NCI-H774 (cell line): ENCODE results near the gene RPL23.

Source experiments
- DNase-seq: peaks from one replicate; lab custom pipeline; 2025; lab: John Stamatoyannopoulos, UW

RPL23 gene

GRCh38 chr17:38883592-38884526 lies 30.3 kb upstream of the RPL23 start:
- DNase-seq: no peak

DNA sequence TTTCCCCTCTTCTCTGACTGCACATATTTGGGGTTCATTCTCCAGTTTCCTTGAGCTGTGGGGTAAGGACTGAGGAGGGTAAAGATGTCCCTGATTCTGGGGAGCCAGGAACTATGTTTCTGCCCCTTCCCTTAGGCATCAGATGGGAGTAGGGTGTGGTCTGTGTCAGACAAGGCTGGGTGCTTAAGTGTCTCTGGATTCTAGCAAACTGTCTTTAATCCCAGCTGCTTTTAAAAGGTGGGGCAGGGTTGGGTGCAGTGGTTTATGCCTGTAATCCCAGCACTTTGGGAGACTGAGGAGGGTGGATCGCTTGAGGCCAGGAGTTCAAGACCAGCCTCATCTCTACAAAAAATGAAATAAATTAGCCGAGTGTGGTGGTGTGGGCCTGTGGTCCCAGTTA lies 29.3 kb upstream of the RPL23 start:
- no peak for DNase-seq

DNA sequence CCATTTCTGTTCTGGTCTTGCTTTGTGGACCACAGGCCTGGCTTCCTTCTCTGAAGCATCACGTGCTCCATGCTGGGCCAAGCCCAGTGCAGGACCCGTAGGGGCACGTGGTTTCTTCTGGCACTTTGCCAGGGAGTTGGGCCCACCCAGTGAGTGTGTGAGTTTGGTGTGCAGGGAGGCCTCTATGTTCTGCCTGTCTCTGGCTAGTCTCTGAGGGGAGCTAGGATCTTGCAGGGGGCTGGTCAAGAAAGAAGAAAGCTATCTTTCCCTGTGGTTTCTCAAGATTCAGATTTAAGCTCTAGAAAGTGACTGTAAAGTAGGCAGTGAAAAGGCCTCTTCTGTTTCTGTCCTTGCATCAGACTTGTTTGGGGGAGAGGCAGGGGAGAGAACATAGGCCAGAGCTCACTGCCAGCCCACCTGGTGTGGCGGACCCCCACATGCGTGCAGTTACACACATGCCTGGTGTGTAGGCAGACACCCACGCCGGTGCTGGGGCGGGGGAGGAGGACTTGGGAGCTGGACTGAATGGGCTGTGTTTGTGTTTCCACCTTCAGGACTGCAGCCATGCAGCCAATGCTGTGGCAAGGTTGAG lies 28.2 kb upstream of the RPL23 start:
- DNase-seq: no peak

DNA sequence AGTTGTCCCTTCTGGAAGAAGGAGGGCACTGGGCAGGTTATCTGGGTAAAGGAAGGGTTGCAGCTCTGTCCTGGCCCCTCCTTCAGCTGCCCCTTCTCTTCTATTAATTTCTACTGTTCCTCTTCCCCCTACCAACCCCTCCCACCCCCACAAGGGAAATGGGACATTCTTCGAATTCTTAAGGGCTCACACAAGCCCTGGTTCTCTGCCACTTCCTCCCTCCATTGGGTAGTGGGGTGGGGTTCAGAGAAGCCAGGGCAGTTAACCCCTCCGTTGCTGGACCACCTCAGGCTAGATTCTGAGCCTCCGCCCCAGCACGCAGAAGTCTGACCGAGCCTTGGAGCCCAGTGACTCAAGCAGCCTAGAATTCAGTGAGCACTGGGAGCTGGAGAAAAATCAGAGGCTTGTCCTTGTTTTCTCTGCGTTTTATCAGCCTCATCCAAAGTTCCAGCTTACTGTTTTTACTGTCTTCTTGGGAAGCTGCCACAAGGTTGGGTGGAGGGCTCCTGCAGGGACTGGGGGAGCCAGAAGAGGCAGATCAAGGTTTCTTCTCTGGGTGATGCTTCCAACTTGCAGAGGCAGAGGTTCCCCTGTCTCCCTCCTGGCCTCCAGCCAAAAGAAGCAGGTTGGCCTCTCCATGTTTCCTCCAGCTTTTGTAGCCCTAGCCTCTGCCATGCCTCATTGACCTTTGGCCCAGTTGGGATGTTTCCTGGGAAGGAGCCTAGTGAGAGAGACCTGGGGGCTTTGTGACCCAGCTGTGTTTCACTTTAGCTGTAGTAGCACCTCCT lies 26.6 kb upstream of the RPL23 start:
- no peak for DNase-seq

GRCh38 chr17:38877130-38877851 lies 23.8 kb upstream of the RPL23 start:
- DNase-seq: no peak

DNA sequence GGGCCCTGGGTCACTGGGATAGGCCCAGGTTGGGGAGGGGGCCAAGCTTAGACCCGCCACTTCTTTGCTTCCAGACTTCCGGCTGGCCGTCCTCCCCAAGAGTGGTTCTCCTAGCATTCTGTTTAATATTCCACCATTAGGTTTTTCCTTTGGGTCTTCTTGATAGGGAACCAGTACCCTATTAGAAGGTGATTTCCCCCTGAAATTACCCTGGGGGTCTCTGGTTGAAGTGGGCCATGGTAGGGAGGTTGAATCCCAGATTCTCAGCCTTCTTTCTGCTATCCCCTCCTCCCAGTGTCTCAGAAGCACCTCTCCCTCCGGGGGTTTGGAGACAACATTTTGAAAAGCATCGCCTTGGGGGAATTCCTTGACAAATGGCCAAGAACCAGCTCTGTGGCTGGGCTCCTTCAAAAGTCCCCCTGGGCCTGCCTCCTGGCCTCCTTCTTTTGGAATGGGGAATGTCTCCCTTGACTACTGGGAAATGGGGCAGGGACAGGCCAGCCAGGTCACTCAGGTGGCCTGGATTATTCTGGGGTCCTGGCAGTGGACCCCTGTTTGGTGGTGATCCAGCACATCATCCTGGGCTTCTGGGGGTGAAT lies 22.1 kb upstream of the RPL23 start:
- DNase-seq: no peak

GRCh38 chr17:38874505-38875400 lies 21.2 kb upstream of the RPL23 start:
- DNase-seq: no peak

DNA sequence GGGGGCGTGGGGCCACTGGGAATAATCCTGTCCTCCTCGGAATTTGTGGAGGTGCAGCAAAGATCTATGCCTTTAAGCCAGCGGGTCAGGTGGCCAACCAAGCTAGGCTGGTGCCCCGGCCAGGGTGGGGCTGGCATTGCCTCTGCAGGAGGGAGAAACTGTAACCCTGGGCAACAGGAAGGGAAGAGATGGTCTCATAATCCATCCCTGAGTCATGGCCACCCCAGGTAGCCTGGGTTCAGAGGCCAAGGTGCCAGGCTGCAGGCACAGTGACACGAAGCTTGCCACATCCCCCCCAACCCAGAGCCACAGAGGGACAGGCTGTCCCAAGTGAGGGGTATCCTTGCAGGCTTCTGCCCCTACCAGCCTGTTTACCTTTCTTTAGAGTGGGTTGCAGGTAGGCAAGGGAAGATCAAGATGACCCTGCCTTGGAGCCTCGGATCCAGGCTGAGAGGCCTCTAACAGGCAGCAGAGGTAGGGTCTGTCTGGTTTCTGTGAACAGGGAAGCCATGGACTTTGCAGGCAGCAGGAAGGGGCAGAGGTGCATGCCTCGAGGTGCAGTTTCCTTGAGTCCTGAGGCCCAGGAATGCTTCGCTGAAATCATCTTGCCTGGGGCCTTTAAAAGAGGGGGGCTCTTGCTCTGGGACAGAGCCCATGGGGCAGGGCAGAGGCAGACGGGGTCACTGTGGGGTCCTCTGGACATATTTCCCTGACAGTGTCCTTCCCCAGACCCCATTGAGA lies 20.3 kb upstream of the RPL23 start:
- no peak for DNase-seq

DNA sequence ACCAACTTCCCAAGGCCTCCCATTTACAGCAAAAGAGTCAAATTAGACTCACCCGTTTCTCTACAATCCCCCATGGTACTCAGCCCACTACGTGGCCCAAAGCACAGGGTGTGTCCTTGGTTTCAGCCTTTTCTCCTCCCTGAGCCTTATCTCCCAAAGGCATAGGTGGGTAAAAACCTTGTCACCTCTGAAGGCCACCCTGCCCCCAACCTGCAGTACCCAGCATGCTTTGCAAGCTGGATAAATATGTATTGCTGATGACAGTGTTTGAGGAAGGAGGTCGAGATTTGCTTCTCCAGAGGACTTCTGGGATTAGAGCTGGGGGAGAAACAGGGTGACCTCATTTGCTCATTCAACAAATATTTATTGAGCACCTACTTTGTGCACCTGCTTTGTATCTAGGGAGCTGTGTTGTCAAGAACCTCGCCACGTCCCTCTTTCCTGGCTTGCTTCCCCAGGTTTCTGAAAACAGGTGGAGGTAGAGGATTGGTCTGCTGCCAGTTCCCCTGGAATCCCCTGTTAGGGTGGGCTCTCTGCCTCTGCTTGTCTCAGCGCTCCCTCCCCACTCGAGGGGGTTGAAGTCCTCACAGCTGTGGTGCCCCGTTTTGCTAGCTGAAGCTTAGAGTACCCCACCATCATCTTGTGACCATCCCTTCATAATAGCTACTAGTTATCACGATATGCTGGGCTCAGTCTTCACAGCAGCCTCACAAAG lies 19.3 kb upstream of the RPL23 start:
- peak; percentile 40 for DNase-seq

DNA sequence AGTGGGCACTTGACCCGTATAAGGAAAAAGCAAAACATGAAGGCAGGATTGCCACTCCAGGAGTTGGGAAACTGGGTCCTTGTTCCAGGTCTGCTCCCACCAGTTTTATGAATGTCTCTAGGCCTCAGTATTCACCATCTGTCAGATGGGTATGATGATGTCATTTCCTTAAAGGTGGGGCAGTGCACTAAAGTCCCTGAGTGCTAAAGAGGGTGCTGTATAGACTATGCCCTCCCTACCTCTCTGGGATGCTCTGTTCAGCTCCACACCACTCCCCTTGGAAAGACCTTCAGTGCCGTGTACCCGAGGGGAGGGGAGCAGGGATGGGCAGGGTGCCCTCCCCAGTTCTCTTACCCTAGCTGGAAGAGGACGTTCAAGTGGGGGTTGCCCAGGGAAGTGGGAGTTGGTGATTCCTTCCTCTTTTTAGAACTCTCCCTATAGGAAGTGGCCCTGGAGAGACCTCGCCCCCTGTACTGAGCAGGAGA lies 18.5 kb upstream of the RPL23 start:
- no peak for DNase-seq

DNA sequence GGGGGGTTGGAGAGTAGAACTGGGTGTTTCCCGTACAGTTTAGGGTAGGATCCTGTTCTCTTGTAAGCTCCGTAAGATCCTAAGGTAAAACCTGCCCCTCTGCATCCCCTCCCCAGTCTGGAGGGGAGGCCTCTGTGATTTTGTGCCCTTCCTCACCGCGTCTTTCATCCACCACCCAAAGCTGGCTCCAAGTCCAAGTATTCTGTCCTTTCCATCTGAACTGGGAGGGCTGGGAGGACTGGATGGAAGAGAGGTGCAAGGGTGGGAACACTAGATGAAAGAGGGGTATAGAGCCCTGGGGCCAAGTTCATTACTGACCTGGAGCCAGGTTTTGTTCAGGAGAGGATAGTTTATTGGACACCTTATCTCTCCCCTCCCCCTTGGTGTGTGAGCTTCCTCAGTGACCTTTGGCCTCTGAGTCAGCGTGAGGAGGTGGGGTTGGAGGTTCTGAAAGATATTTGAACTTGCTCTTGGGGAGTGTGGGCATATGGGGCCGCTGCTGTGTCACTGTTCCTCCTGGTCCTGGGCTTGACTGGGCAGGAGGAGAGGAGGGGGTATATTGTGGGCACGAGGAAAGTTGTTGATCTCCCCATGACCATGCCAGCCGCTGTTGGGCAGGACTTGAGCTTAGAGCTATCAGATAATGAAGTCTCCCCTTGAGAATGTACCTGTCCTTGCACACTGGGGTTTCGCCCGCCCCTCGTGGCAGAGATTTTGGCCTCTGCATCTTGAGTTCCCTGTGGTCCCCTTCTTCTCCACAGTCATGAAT lies 17.9 kb upstream of the RPL23 start:
- DNase-seq: peak; percentile 23

DNA sequence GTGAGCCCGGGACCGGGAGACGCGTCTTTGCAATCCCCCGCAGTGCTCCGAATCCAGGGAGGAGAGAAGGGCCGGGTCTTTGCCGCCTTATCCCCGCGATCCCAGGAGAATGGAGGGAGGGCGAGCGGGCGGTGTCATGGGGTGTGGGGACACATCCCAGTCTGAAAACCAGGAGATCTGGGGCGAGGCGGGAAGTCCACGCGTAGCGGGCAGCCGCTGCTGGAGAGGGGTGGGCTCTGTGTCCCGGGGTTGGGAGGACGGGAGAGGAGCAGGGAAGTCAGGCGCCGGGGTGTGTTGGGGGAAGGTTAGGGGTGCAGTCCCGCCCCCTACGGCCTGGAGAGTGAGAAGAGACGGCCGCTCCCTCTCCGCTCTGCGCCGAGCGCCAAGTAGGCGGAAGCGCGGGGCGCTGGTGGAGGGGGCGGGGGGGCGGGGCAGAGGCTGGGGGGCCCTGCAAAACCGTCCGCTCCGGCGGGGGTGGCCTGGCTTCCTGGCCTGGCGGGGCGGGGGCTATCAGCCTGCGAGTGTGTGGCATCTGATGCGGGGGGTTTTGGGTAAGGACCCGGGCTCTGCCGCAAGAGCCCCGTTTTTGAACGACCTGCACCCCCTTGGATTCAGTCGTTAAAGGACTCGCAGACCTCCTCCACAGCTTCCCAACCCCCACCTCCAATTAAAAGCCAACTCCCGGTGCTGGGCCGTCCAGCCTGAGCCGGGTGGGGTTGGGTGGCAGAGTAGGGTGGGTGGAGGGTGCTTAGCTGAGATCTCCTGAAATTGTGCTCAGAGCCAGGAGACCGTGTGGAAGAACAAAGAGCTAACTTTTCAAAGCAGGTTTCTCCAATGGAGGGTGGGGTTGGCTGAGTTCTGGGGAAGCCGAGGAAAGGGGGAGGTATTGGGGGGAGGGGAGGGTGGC lies 17.0 kb upstream of the RPL23 start:
- peak; percentile 68 for DNase-seq

GRCh38 chr17:38869526-38870258 lies 16.2 kb upstream of the RPL23 start, which contains the start of gene LASP1:
TSS of gene LASP1 (plus strand) at chr17:38870058. CDS start at chr17:38870190, 132 bp downstream.
- peak; percentile 97 for DNase-seq

- peak; percentile 85 for DNase-seq
Measured at GRCh38 chr17:38868817-38869525, 15.4 kb upstream of the RPL23 start.

DNA sequence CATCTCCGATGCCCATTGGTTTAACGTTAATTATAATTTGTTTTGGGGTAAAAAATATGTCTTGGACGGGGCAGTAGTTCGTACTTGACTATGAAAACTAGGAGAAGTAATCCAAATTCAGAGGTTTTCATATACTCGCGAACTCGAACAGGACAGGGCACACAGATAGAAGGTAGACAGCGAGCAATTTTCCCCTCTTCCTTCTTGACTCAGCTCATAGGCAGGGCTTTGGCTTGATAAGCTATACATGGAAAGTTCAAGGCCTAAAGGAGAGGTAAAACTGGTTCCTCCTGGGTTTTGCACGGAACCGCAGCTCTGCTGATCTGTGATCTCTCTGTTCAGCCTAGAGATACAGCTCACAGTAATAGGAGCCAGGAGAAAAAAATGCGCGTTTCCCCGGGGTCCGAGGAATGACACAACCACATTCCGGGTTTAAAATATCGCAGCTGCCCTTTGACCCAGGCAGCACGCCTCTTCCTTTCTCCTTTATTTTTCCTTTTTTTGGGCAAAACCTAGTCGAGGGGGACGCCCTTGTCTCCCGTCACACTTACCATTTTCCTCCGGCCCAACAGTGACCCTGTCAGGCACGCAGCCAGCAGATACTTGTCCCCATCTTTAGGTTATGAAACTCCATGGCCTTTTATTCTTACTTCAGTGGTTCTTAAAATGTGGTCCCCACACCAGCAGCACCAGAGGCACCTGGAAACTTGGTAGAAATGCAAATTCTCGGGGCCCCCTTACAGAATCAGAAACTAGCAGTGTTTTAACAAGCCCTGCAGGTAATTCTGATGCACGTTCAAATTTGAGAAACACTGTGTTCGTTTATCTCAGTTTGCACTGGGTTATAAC lies 14.7 kb upstream of the RPL23 start:
- no peak for DNase-seq
